GM18505 (cell line): Measurements from ENCODE around the gene CCDC80.

Experiments used
- ATAC-seq: cut with Tn5 transposase; IDR thresholded peaks from one replicate; pipeline ENCODE4 v1.9.1; 2021; ENCODE audit not compliant: unreplicated experiment
- POLR2A ChIP-seq: IDR thresholded peaks from 4 replicates; pipeline ENCODE4 v1.6.1; 2011; ENCODE audit warnings: borderline replicate concordance; ENCODE audit not compliant: insufficient read depth, insufficient read length; ENCODE audit errors: extremely low read depth

CCDC80 gene

GRCh38 chr3:112640930-112641801 is at the start of gene CCDC80:
Gene CCDC80 (minus strand): TSS chr3:112641143. CDS start chr3:112639905, 1,238 bp downstream.
- no peak for ATAC-seq

GRCh38 chr3:112689989-112690388 is 49.0 kb upstream of the CCDC80 start:
- ATAC-seq, result no peak
- no peak for TF ChIP-seq POLR2A

More at GRCh38 chr3:112640930-112641801, at the start of gene CCDC80:
- TF ChIP-seq POLR2A, result peak; percentile 31

GRCh38 chr3:112689385-112689784 is 48.4 kb upstream of the CCDC80 start:
- no peak for TF ChIP-seq POLR2A
- no peak for ATAC-seq

GRCh38 chr3:112688819-112689218 is 47.9 kb upstream of the CCDC80 start:
- TF ChIP-seq POLR2A, result no peak
- ATAC-seq, result no peak

- no peak for ATAC-seq
- no peak for TF ChIP-seq POLR2A
Measured at GRCh38 chr3:112688085-112688769, 47.3 kb upstream of the CCDC80 start.

- no peak for ATAC-seq
Measured at GRCh38 chr3:112687616-112688015, 46.7 kb upstream of the CCDC80 start.

GRCh38 chr3:112687211-112687610 is 46.3 kb upstream of the CCDC80 start:
- no peak for TF ChIP-seq POLR2A
- no peak for ATAC-seq

More at GRCh38 chr3:112687616-112688015, 46.7 kb upstream of the CCDC80 start:
- TF ChIP-seq POLR2A, result no peak

- ATAC-seq, result no peak
- no peak for TF ChIP-seq POLR2A
Measured at GRCh38 chr3:112685956-112686799, 45.2 kb upstream of the CCDC80 start.

GRCh38 chr3:112685420-112685819 is 44.5 kb upstream of the CCDC80 start:
- no peak for TF ChIP-seq POLR2A
- no peak for ATAC-seq

- TF ChIP-seq POLR2A, result no peak
- no peak for ATAC-seq
Measured at GRCh38 chr3:112682361-112682760, 41.4 kb upstream of the CCDC80 start.

- no peak for ATAC-seq
Measured at GRCh38 chr3:112681822-112682325, 40.9 kb upstream of the CCDC80 start.

GRCh38 chr3:112676659-112677234 is 35.8 kb upstream of the CCDC80 start:
- ATAC-seq, result peak; percentile 99
- no peak for TF ChIP-seq POLR2A

More at GRCh38 chr3:112681822-112682325, 40.9 kb upstream of the CCDC80 start:
- TF ChIP-seq POLR2A, result no peak
